CD4-positive, alpha-beta T cell treated with Interleukin-4 for 4 hours (primary cell): ENCODE data around the gene WBP2.
A peak's percentile ranks its signal among the peaks of the same experiment; 100 is the strongest.
"Not testable (repeated sequence)": the region's sequence is repeated elsewhere in the genome, so short reads cannot be mapped to it uniquely, and the experiment has no call there.

Experiments used
- DNase-seq: peaks from one replicate; pipeline ENCODE4 v3.0.0-alpha.2; 2020

WBP2 gene

GRCh38 chr17:75865404-75866188 lies 10.5 kb upstream of the WBP2 start:
- DNase-seq = not testable (repeated sequence)

GRCh38 chr17:75864887-75865286 lies 9.8 kb upstream of the WBP2 start:
- peak; percentile 41 for DNase-seq

DNA sequence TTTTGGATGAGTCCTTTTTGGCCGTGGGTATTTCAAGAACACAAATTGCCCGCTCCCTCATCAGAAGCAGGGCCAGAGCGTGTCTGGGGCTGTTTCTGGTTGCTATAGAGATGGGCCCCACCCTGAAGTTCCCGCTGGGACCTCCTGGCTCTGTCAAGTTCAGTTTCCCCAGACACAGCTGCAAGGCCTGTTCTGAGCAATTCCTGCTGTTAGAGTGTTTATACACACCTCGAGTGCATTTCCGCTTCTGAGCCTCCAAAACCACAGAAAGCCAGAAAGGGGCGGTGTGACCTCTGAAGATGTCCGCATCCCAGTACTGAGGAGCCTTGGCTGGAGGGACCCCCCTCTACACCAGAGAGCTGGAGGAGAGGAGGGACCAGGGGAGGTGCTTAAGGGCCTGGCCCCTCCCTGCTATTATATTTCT lies 9.3 kb upstream of the WBP2 start:
- DNase-seq = peak; percentile 60

GRCh38 chr17:75861927-75862317 lies 6.8 kb upstream of the WBP2 start:
- no peak for DNase-seq

DNA sequence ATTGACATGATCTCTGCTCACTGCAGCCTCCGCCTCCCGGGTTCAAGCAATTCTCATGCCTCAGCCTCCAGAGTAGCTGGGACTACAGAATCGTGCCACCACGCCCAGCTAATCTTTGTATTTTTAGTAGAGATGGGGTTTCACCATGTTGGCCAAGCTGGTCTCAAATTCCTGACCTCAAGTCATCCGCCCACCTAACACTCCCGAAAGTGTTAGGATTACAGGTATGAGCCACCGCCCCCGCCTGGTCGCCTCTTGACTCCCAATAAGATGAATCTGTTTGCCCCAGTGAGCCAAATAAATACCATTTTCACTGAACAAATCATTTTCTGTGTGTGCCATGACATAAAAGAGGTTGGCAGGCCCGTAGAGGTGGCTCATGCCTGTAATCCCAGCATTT lies 4.2 kb upstream of the WBP2 start:
- DNase-seq = not testable (repeated sequence)

DNA sequence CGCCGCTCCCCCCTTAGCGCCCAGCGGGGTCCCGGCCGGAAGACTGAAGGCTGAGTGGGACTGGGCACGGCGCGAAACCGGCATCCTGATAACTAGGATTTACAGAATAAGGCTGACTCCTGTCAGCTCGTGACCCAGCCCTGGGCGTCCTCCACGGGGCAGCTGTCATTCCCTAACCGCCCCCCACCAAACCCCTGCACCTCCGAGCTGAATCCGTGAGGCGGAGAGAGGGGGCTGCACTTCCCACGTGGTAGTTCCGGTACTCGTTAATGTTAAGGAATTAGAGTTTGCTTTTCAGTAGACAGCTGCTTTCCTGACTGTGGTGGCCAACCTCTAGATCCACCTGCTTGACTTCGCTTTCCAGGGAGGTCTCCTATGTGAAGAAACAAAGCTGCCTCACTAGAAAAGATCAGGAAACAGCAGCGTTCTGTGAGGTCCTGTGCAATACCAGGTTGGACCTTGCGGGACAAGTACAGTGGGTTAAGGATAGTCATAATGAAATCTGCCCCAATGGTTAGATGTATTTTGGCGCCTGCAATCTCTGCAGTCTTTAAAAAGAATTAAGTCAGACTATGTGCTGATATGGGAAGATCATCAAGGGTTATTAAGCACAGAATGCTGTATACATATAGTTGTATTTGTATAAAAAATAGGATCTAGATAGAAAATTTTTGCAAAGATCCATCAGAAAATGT lies 1.1 kb upstream of the WBP2 start:
- no peak for DNase-seq

GRCh38 chr17:75854881-75855309 lies 240 bp downstream of the WBP2 start:
- no peak for DNase-seq

- no peak for DNase-seq
These were observed 910 bp downstream of the WBP2 start for GRCh38 chr17:75854101-75854748.

DNA sequence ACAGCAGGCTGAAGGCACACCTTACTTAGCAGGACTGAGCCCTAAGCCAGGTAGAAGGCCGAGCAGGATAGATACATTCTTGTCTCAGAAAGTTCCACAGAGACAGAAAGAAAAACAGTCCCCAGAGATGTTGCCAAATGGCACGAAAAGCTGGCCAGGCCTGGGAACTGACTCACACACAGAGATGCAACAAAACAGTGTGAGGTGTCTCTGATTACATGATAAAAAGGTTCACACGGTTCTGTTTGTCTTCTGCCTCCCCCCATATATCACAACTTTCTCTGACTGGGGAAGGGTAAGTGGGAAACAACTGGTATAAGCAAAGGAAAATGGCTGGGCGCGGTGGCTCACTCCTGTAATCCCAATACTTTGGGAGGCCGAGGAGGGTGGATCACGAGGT lies 1.7 kb downstream of the WBP2 start:
- DNase-seq = no peak

GRCh38 chr17:75851693-75851991 lies 3.5 kb downstream of the WBP2 start:
- not testable (repeated sequence) for DNase-seq

GRCh38 chr17:75850928-75851692 lies 4.0 kb downstream of the WBP2 start:
- DNase-seq = no peak

DNA sequence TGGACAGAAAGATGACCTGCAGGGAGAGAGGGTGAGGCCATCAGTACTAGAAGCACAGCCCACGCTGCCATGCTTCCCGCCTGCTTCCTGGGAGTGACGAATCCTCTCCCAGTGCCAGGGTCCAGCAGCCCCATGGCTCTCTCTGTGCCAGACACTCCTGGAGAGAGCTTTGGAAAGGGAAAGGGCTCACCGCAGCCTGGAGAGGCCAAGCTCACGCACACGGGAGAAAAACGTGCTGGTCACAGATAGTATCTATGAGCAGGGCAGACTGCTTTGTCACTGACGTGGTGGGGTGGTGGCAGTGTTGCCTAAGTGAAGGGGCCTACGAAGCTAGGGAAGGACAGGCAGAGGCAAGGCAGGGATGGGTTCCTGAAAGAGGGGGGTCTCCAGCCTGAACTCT lies 5.4 kb downstream of the WBP2 start:
- no peak for DNase-seq

DNA sequence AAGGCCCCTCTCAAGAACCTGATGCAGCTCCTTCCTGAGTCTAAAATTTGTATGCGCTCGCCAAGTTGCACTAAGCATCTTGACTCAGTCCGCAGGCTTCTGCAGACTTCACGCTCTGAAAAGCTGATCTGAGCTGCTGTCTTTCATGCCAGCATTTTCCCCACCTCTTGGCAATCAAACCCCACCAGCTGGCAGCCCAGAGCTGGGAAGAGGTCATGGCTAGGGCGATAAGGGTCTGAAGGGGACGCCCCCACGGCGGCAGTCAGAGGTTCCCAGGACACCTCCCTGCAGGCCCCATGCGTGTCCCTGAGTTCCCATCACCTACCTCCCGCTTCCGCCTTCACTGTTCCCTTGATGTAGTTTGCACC lies 5.9 kb downstream of the WBP2 start:
- DNase-seq = no peak

- DNase-seq = peak; percentile 74
These were observed 6.4 kb downstream of the WBP2 start for GRCh38 chr17:75848523-75849278.

GRCh38 chr17:75847614-75848522 lies 7.3 kb downstream of the WBP2 start:
- DNase-seq = no peak

DNA sequence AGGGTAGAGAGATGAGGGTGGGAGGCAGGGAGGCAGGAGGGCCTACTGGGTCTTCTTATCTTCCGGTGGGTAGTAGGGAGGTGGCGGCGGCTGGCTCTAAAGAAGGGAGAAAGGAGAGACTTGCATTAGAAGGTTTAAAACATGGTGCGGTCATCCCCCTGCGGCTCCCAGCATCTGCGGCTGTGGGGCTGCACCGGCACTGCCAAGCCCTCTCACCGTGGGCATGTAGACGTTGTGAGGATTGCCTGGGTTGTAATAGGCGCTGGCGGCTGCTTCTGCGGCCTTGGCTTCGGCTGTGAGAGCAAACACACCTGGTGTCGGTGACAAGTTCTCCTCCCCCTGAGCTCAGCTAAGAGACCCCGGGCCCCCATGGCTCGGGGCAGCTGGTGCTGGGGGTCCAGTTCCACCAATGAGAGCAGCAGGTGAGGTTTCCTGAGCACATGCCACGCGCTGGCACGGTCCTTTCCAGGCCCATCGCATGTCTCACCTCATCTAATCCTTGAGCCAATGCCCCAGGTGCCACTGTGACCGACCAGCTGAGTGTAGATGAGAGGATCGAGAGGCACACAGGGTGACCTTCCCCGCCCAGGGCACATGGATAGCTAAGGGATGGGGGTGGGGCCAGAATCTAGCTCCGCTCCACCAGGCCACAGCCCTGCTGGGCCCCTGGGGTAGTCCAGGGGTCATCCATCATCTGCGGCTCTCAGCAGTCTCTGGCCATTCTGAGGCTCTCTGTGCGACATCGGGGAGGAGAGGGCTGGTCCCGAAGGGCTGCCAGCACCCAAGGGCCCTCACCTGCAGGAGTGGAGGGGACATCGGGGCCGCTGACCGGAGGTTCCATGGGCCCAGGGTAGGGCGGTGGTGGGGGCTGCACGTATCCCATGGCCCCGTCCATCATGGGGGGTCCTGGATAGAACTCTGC lies 8.2 kb downstream of the WBP2 start:
- DNase-seq = no peak

DNA sequence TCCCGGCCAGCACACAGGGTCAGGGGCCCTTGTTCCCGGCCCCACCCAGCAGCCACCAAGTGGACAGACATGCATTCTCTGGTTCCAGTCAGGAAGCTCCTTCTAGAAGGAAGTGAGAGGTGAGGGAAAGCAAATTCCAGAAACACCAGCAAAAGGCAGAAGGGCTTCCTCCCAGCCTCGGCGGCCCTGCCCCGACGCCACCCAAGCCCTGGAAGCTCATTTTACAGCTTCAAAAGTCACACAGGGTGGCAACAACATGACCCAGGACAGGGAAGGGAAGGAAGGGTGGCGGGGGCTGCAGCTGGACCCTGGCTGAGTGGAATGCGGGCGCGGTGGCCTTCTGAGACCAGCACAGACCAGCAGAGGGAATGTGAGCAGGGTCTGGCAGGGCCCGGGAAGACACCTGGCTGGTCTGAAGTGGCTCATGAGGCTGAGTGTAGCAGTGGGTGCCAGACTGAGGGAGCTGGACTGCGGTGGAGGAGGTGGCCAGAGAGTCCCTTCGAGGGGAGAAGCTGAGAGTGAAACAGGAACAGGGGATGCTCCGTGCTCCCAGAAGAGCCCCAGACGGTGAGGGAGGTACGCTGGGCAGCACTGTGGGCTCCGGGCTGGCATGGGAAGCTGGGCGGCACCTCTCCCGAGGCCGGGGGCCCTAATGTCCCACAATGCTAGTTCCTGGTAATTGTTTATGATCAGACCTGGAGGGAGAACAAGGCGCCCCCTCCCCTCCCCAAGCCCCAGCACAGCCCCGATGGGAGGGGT lies 9.0 kb downstream of the WBP2 start:
- no peak for DNase-seq

DNA sequence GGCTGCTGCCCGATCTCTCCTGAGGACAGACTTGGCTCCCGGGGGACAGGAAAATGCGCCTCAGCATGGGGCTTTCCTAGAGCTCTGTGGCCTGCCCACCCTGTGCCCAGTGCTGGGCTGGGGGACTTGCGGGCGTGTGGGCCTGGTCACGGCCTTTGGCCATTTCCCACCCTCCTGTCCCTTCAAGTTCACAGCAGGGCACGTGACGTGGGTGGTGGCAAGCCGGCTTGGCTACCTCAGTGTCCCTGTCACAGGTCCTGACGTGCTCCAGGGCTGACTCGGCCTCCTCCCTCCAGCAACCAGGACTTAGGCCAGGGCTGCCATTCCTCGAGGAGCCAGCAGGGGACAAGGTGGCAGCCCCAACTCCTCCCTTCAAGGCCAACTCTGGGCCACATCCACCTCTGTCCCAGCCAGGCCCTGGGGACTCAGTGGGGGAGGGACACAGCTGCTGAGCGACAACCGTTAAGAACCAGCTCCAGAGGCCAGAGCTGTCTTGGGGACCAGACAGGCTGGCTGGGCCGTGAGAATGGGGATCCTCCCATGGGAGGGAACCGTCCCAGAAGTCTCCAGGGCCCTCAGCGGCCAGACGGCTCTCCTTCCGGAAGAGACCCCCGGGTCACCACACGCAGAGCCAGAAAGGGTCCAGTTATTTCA lies 9.9 kb downstream of the WBP2 start:
- DNase-seq = peak; percentile 52

- no peak for DNase-seq
These were observed 10.5 kb downstream of the WBP2 start for GRCh38 chr17:75844530-75845057.
